ENCODE measurements around the gene TLE5.

TLE5 gene

GRCh38 chr19:3035542-3036118 lies 26.7 kb downstream of the TLE5 start:
- peaks cover 48% of the 10 kb centered on the region for H3K27me3 ChIP-seq (ENCODE audit: insufficient read depth, low read depth)
- H2AFZ ChIP-seq (ENCODE audit: low read depth): peak overlapping the region; percentile 100
- H3K4me3 ChIP-seq (IDR thresholded peaks at IDR 0.05; ENCODE audit: insufficient read depth, low read depth, low read length): no peak overlapping the region
- TF ChIP-seq, protein P1, sequence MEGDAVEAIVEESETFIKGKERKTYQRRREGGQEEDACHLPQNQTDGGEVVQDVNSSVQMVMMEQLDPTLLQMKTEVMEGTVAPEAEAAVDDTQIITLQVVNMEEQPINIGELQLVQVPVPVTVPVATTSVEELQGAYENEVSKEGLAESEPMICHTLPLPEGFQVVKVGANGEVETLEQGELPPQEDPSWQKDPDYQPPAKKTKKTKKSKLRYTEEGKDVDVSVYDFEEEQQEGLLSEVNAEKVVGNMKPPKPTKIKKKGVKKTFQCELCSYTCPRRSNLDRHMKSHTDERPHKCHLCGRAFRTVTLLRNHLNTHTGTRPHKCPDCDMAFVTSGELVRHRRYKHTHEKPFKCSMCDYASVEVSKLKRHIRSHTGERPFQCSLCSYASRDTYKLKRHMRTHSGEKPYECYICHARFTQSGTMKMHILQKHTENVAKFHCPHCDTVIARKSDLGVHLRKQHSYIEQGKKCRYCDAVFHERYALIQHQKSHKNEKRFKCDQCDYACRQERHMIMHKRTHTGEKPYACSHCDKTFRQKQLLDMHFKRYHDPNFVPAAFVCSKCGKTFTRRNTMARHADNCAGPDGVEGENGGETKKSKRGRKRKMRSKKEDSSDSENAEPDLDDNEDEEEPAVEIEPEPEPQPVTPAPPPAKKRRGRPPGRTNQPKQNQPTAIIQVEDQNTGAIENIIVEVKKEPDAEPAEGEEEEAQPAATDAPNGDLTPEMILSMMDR (conservative IDR thresholded peaks at IDR 0.05; ENCODE audit: low read depth, low read length): no peak
- no peaks in the 10 kb centered on the region for H4K20me1 ChIP-seq (ENCODE audit: insufficient read depth)
- peaks cover 20% of the 10 kb centered on the region for H3K4me1 ChIP-seq (ENCODE audit: low read depth, poor library complexity, severe bottlenecking)
- H3K9ac ChIP-seq: peak overlapping the region; percentile 56; the same call in 1 of the 2 replicates
- H3K79me2 ChIP-seq (ENCODE audit: insufficient read depth, low read depth): no peaks in the 10 kb centered on the region
- peak overlapping the region; percentile 95 for H3K4me2 ChIP-seq
- H3K27ac ChIP-seq: peak overlapping the region; percentile 73
- no peaks in the 10 kb centered on the region for H3K36me3 ChIP-seq (ENCODE audit: insufficient read depth)

DNA sequence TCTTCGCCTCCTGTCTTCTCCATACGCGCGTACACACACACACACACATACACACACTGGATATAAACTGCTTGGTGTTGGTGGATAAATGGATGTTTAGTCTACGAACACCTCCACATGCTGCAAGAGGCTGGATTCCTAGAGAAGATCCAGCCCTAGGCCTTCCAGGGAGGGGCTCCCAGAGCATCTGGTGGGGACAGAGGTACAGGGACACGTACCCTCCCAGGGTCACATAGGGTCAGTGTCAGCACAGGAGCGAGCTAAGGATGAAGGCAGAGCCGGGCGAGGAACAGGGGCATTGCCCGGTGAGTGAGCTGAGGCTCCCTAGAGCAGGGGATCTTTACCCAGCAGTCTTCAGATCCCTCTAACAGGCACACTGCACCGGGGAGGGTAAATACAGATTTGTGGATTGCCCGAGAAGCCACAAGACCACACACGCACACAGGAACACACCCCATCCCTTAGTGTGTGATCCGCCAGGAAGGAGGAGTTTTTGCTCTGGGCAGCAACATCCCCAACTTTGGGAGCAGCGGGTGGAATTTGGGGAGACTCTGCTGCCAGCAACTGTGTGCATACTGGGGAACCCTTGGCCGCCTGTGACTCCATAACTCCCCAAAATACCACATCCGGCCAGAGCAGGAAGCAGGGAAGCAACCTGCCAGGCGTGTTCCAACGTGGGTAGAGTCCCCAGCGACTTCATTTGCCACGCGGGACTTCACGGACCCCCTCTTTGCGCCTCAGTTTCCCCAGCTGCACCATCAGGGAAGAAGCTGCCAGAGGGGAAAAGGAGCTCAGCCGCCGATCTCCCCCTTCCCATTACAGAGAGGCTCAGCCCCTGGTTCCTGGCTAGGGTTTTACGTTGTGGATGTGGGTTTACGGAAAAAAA lies 27.4 kb downstream of the TLE5 start:
- Histone ChIP-seq H3K9ac (peak overlapping the region; percentile 56; the same call in 1 of the 2 replicates), H3K79me2 (ENCODE audit: insufficient read depth, low read depth) (no peaks in the 10 kb centered on the region), H3K27ac (peak overlapping the region; percentile 73; the same call in 1 of the 2 replicates), H4K20me1 (ENCODE audit: insufficient read depth) (no peaks in the 10 kb centered on the region), H3K36me3 (ENCODE audit: insufficient read depth) (no peaks in the 10 kb centered on the region), H3K27me3 (ENCODE audit: insufficient read depth, low read depth) (peaks cover 49% of the 10 kb centered on the region), H3K4me3 (IDR thresholded peaks at IDR 0.05; ENCODE audit: insufficient read depth, low read depth, low read length) (no peak overlapping the region), H2AFZ (ENCODE audit: low read depth) (peak overlapping the region; percentile 100), H3K4me2 (peak overlapping the region; percentile 95), H3K4me1 (ENCODE audit: low read depth, poor library complexity, severe bottlenecking) (peaks cover 20% of the 10 kb centered on the region)
- TF ChIP-seq, protein P1 (conservative IDR thresholded peaks at IDR 0.05; ENCODE audit: low read depth, low read length): no peak

GRCh38 chr19:3034406-3034655 lies 28.0 kb downstream of the TLE5 start:
- Histone ChIP-seq H3K27me3 (ENCODE audit: insufficient read depth, low read depth) (peaks cover 51% of the 10 kb centered on the region), H3K79me2 (ENCODE audit: insufficient read depth, low read depth) (no peaks in the 10 kb centered on the region), H3K4me1 (ENCODE audit: low read depth, poor library complexity, severe bottlenecking) (peaks cover 20% of the 10 kb centered on the region), H2AFZ (ENCODE audit: low read depth) (peak overlapping the region; percentile 100; the same call in 1 of the 2 replicates), H4K20me1 (ENCODE audit: insufficient read depth) (no peaks in the 10 kb centered on the region), H3K27ac (no peak overlapping the region), H3K4me2 (no peak overlapping the region), H3K9ac (no peak overlapping the region), H3K4me3 (IDR thresholded peaks at IDR 0.05; ENCODE audit: insufficient read depth, low read depth, low read length) (no peak overlapping the region), H3K36me3 (ENCODE audit: insufficient read depth) (no peaks in the 10 kb centered on the region)
- TF ChIP-seq, protein P1 (conservative IDR thresholded peaks at IDR 0.05; ENCODE audit: low read depth, low read length): no peak

GRCh38 chr19:3033595-3034405 lies 28.5 kb downstream of the TLE5 start:
- H3K4me1 ChIP-seq (ENCODE audit: low read depth, poor library complexity, severe bottlenecking): peaks cover 20% of the 10 kb centered on the region
- no peak overlapping the region for H3K27ac ChIP-seq
- no peak overlapping the region for H3K4me2 ChIP-seq
- H3K27me3 ChIP-seq (ENCODE audit: insufficient read depth, low read depth): peaks cover 52% of the 10 kb centered on the region
- H3K9ac ChIP-seq: no peak overlapping the region
- H3K79me2 ChIP-seq (ENCODE audit: insufficient read depth, low read depth): no peaks in the 10 kb centered on the region
- H3K36me3 ChIP-seq (ENCODE audit: insufficient read depth): no peaks in the 10 kb centered on the region
- no peak overlapping the region for H2AFZ ChIP-seq (ENCODE audit: low read depth)
- no peaks in the 10 kb centered on the region for H4K20me1 ChIP-seq (ENCODE audit: insufficient read depth)
- H3K4me3 ChIP-seq (IDR thresholded peaks at IDR 0.05; ENCODE audit: insufficient read depth, low read depth, low read length): no peak overlapping the region
- TF ChIP-seq, protein P1 (conservative IDR thresholded peaks at IDR 0.05; ENCODE audit: low read depth, low read length): no peak

Measured in KMS-11 (cell line).